Neuronal stem cell (in vitro differentiated cells): ENCODE results near the gene DPM1. TPM values are rescaled to one million over a fixed set of nuclear protein-coding genes. Genes with fewer than 3 reads are reported as not detected.

ENCODE experiments used
- DNase-seq: peaks from one replicate; pipeline ENCODE4 v3.0.0-alpha.2; 2013; ENCODE audit warnings: low spot score
- H2AFZ ChIP-seq: one replicate; pipeline ENCODE4 v1.6.1; 2013; ENCODE audit warnings: mild to moderate bottlenecking, low read length, inconsistent platforms
- H2AK5ac ChIP-seq: 2 replicates; pipeline ENCODE4 v1.6.1; 2013; ENCODE audit warnings: low read depth, mild to moderate bottlenecking, inconsistent platforms, low read length, moderate library complexity, mixed read lengths
- H2BK120ac ChIP-seq: 2 replicates; pipeline ENCODE4 v1.6.1; 2013; ENCODE audit warnings: low read depth, mild to moderate bottlenecking, inconsistent platforms, low read length, moderate library complexity, mixed read lengths
- H2BK12ac ChIP-seq: one replicate; pipeline ENCODE4 v1.6.1; 2013; ENCODE audit warnings: low read length, inconsistent platforms
- H2BK15ac ChIP-seq: 2 replicates; pipeline ENCODE4 v1.6.1; 2013; ENCODE audit warnings: mild to moderate bottlenecking, low read length, inconsistent platforms, mixed read lengths
- H2BK5ac ChIP-seq: one replicate; pipeline ENCODE4 v1.6.1; 2013; ENCODE audit warnings: inconsistent platforms, mild to moderate bottlenecking, low read length, moderate library complexity
- H3K14ac ChIP-seq: one replicate; pipeline ENCODE4 v1.6.1; 2013; ENCODE audit warnings: low read length, inconsistent platforms
- H3K18ac ChIP-seq: 2 replicates; pipeline ENCODE4 v1.6.1; 2013; ENCODE audit warnings: low read length, inconsistent platforms
- H3K23ac ChIP-seq: 2 replicates; pipeline ENCODE4 v1.6.1; 2013; ENCODE audit warnings: low read depth, mild to moderate bottlenecking, mixed read lengths, low read length, inconsistent platforms; ENCODE audit not compliant: poor library complexity
- H3K27ac ChIP-seq: replicated peaks from 3 replicates; pipeline ENCODE4 v1.5.1; 2013; ENCODE audit warnings: low read length, inconsistent platforms
- H3K27me3 ChIP-seq, 3 experiments: 2 replicates each; pipeline ENCODE4 v1.6.1; 2013; ENCODE audit warnings: low read length in 3 of 3, mild to moderate bottlenecking in 2 of 3, inconsistent platforms in 1 of 3, low read depth in 1 of 3, mixed read lengths in 1 of 3, moderate library complexity in 1 of 3; ENCODE audit not compliant: control insufficient read depth in 3 of 3, insufficient read depth in 3 of 3
- H3K36me3 ChIP-seq, 2 donors: replicated peaks in 1 of 2; 2 replicates each; pipeline ENCODE4 v1.6.1; 2013; ENCODE audit warnings: low read length in 2 of 2; ENCODE audit not compliant: control insufficient read depth in 2 of 2, insufficient read depth in 2 of 2
- H3K4ac ChIP-seq: 2 replicates; pipeline ENCODE4 v1.6.1; 2013; ENCODE audit warnings: inconsistent platforms, mild to moderate bottlenecking, low read length, moderate library complexity
- H3K4me1 ChIP-seq, 2 donors: 1 replicate in 1 of 2; 2 replicates in 1 of 2; pipeline ENCODE4 v1.6.1; 2013; ENCODE audit warnings: low read length in 2 of 2, low read depth in 1 of 2; ENCODE audit not compliant: control insufficient read depth in 2 of 2, insufficient read depth in 1 of 2
- H3K4me2 ChIP-seq: one replicate; pipeline ENCODE4 v1.6.1; 2013; ENCODE audit warnings: mild to moderate bottlenecking, low read length, inconsistent platforms; ENCODE audit not compliant: insufficient read depth, poor library complexity, severe bottlenecking
- H3K4me3 ChIP-seq, 2 donors: 2 replicates each; pipeline ENCODE4 v1.5.1; 2013; ENCODE audit warnings: low read length in 2 of 2, mild to moderate bottlenecking in 2 of 2, inconsistent platforms in 1 of 2, moderate library complexity in 1 of 2
- H3K79me1 ChIP-seq: one replicate; pipeline ENCODE4 v1.6.1; 2013; ENCODE audit warnings: low read depth, mild to moderate bottlenecking, inconsistent platforms, low read length, moderate library complexity
- H3K9ac ChIP-seq: one replicate; pipeline ENCODE4 v1.6.1; 2013; ENCODE audit warnings: mild to moderate bottlenecking, low read depth, low read length, inconsistent platforms; ENCODE audit not compliant: poor library complexity
- H3K9me3 ChIP-seq, 2 donors: replicated peaks in 1 of 2; 2 replicates each; pipeline versions ENCODE3 to v1.6.1; 2013; ENCODE audit warnings: low read length in 2 of 2, mild to moderate bottlenecking in 2 of 2, inconsistent platforms in 1 of 2, low read depth in 1 of 2, mixed read lengths in 1 of 2, moderate library complexity in 1 of 2; ENCODE audit not compliant: control insufficient read depth in 2 of 2, insufficient read depth in 1 of 2
- H4K8ac ChIP-seq: one replicate; pipeline ENCODE4 v1.6.1; 2013; ENCODE audit warnings: low read depth, mild to moderate bottlenecking, inconsistent platforms, low read length, moderate library complexity
- H4K91ac ChIP-seq: one replicate; pipeline ENCODE4 v1.6.1; 2013; ENCODE audit warnings: low read length, low read depth, mild to moderate bottlenecking, inconsistent platforms; ENCODE audit not compliant: poor library complexity
- WGBS, 2 donors: extraction: QIAGEN DNeasy Blood & Tissue Kit; methylation state at CpG; one replicate each; pipeline ENCODE4 v1.1.7; 2013; ENCODE audit warnings: missing lambda C conversion rate in 2 of 2, mixed read lengths in 1 of 2; ENCODE audit not compliant: insufficient read length in 2 of 2, insufficient replicate concordance in 1 of 2; ENCODE audit errors: extremely low coverage in 2 of 2; 5-methylcytosine and 5-hydroxymethylcytosine counted together
- polyA plus RNA-seq, 2 experiments: library from polyadenylated mRNA; stranded (reverse); fragments of 200-250 nt; gene quantifications; one replicate each; pipeline ENCODE4 v1.2.3, GENCODE V29; 2013

Gene DPM1
- polyA plus RNA-seq (2013, experiment 1 of 2) = 61.4 TPM
- 64.6 TPM for polyA plus RNA-seq (2013, experiment 2 of 2)

DNA sequence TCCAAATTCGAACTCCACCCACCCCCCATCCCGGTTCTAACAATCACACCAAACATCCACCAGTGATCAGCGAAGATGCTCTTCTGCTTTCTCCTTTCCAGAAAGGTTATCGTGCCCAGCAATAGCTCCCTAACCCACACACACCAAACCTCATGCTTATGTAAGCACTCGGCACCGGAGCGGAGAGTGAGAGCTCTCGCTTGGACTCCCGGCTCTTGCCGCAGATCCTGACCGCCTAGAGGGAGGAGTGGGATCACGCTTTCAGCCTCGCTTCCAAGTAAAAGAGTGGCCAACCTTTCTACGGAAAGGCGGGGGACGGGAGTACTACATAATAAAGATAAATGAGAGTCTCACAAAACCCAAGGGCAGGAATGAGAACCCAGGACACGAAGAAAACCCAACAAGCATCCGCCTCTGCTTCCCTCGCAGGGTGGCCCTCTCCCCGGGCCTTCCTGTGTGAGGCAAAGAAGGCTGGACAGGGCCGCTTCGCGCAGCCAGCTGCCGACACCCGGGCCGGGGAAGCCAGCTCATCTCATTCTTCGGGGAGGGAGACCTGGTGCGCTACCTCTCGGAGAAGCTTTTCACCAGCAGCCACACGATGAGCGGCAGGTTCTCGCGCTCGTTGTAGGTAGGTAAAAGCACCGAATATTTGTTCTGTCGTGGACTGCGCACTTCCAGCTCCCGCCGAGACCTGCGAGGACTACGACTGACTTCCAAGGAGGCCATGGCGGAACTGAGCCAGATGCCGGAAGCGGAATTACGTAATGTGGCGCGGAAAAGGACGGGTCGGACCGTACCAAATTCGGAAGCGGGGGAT lies at the start of gene DPM1:
Gene DPM1 (minus strand): TSS at position 735 of the 817 bp plus-strand sequence. CDS start 9 bp downstream, at position 726.
- Histone ChIP-seq H2BK5ac (peak within 1 kb of the TSS; percentile 87), H2AFZ (peak within 1 kb of the TSS; percentile 83), H3K79me1 (peaks cover 14% of the 10 kb centered on the region), H4K91ac (peak within 1 kb of the TSS; percentile 68), H2AK5ac (peak within 1 kb of the TSS; percentile 98), H2BK120ac (peak within 1 kb of the TSS; percentile 74), H3K18ac (peak within 1 kb of the TSS; percentile 38), H3K9ac (peak within 1 kb of the TSS; percentile 99), H3K36me3 (peaks cover 7 to 53% of the 10 kb centered on the region in 2 donors), H3K4me3 (peak within 1 kb of the TSS; percentile 90 to 98), H3K4ac (peak within 1 kb of the TSS; percentile 84), H3K9me3 (no peaks in the 10 kb centered on the region), H4K8ac (peak within 1 kb of the TSS; percentile 65), H3K27me3 (no peaks in the 10 kb centered on the region), H3K14ac (peak within 1 kb of the TSS; percentile 82), H3K23ac (peak within 1 kb of the TSS; percentile 56), H3K27ac (no peak within 1 kb of the TSS), H2BK12ac (no peak within 1 kb of the TSS), H3K4me1 (peaks cover 15 to 18% of the 10 kb centered on the region in 2 donors), H2BK15ac (peak within 1 kb of the TSS; percentile 89), H3K4me2 (peak within 1 kb of the TSS; percentile 96)
- no CpG with 5 or more reads among the region's 52 CpGs for WGBS, 2 donors
- DNase-seq = no peak

DNA sequence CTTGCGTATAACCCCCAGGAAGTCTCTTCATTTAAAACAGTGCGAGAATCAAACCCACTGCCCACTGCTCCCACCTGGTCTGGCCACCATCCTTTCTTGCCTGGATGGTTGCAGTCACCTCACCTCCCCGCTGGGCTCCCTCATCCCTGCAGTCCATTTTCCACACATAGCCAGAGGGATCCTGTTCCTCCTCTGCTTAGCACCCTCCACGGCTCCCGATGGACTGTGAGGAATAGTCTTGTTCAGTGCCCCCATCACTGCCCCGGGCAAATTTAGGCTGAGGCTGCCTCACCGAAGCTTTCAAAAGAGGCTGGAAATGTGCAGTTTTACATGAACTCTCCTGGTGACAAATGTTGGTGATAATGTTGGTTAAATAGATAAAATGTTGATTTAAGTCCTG lies 46.9 kb upstream of the DPM1 start:
- Histone ChIP-seq H3K27ac (no peak overlapping the region), H2AK5ac (no peak overlapping the region), H2BK5ac (no peak overlapping the region), H3K9ac (no peak overlapping the region), H3K4ac (no peak overlapping the region), H2BK15ac (peak overlapping the region; percentile 60), H3K14ac (no peak overlapping the region), H2AFZ (no peak overlapping the region), H3K4me3 (no peak overlapping the region), H3K18ac (no peak overlapping the region), H3K79me1 (peaks cover 3% of the 10 kb centered on the region), H3K9me3 (no peaks in the 10 kb centered on the region), H3K4me2 (no peak overlapping the region), H4K91ac (no peak overlapping the region), H3K23ac (no peak overlapping the region), H2BK12ac (no peak overlapping the region), H3K27me3 (no peaks in the 10 kb centered on the region), H3K36me3 (peaks cover 0 to 3% of the 10 kb centered on the region in 2 donors), H4K8ac (no peak overlapping the region), H3K4me1 (peaks cover 11 to 14% of the 10 kb centered on the region in 2 donors), H2BK120ac (no peak overlapping the region)
- no peak for DNase-seq
- WGBS, 2 donors = no CpG with 5 or more reads among the region's 7 CpGs

DNA sequence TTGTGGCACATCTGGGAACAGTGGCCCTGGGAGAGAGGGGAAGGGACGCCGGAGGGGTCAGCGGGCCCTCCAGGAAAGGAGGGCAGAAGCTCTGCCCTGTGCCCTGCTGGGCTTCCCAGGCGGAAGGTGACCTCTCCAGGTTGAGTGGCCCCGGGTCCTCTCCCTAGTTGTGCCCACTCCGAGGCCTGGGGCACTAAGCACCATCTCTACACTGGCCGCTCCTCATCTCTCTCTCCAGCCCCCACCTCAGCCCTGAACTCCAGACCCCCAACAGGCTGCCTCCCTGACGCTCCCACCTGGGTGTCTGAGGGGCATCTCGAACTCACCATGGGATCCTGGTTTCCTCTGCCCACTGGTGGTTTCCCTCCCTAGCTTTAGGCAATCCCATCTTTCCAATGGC lies 46.4 kb upstream of the DPM1 start:
- H3K27me3 ChIP-seq = no peaks in the 10 kb centered on the region
- H2BK120ac ChIP-seq = no peak overlapping the region
- WGBS, 2 donors = no CpG with 5 or more reads among the region's 9 CpGs
- H2AFZ ChIP-seq = no peak overlapping the region
- no peak overlapping the region for H2BK12ac ChIP-seq
- DNase-seq = no peak
- no peak overlapping the region for H4K91ac ChIP-seq
- H3K27ac ChIP-seq = no peak overlapping the region
- no peak overlapping the region for H3K4ac ChIP-seq
- H2AK5ac ChIP-seq = peak overlapping the region; percentile 92
- H2BK15ac ChIP-seq = peak overlapping the region; percentile 60
- H3K36me3 ChIP-seq = peaks cover 0 to 3% of the 10 kb centered on the region in 2 donors
- no peak overlapping the region for H3K4me3 ChIP-seq
- peak overlapping the region; percentile 91 for H2BK5ac ChIP-seq
- no peak overlapping the region for H3K14ac ChIP-seq
- H3K18ac ChIP-seq = no peak overlapping the region
- no peak overlapping the region for H4K8ac ChIP-seq
- no peak overlapping the region for H3K9ac ChIP-seq
- no peak overlapping the region for H3K23ac ChIP-seq
- H3K9me3 ChIP-seq = no peaks in the 10 kb centered on the region
- H3K79me1 ChIP-seq = peaks cover 3% of the 10 kb centered on the region
- peaks cover 11 to 14% of the 10 kb centered on the region in 2 donors for H3K4me1 ChIP-seq
- H3K4me2 ChIP-seq = no peak overlapping the region

DNA sequence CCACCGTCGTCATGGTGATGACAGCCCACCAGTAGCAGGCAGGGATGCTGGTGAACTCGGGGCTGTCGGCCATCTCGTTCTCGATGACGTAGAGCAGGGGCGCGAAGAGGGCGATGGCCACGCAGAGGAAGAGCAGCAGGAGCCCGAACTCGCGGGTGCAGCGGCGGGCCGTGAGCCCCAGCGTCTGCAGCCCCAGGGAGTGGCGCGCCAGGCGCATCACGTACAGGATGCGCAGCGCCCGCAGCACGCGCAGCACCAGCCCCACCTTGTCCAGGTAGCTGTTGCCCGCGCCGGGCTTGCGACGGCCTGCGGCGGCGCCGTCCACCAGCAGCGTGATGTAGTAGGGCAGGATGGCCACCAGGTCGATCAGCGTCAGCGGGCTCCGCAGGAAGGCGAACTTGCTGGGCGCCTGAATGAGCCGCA lies 46.0 kb upstream of the DPM1 start:
- H3K23ac ChIP-seq = no peak overlapping the region
- H2AFZ ChIP-seq = no peak overlapping the region
- peak overlapping the region; percentile 91 for H2BK5ac ChIP-seq
- no peak overlapping the region for H3K4me3 ChIP-seq
- H3K4ac ChIP-seq = no peak overlapping the region
- peak overlapping the region; percentile 35 for H2BK12ac ChIP-seq
- H3K9ac ChIP-seq = no peak overlapping the region
- H3K4me2 ChIP-seq = no peak overlapping the region
- peak overlapping the region; percentile 84 for H3K18ac ChIP-seq
- no peak overlapping the region for H2BK120ac ChIP-seq
- H4K8ac ChIP-seq = peak overlapping the region; percentile 3
- peak overlapping the region; percentile 43 for H3K14ac ChIP-seq
- no peaks in the 10 kb centered on the region for H3K9me3 ChIP-seq
- DNase-seq = no peak
- peak overlapping the region; percentile 60 for H2BK15ac ChIP-seq
- H3K79me1 ChIP-seq = peaks cover 3% of the 10 kb centered on the region
- H3K4me1 ChIP-seq = peaks cover 11 to 14% of the 10 kb centered on the region in 2 donors
- peak overlapping the region; percentile 68 for H4K91ac ChIP-seq
- WGBS, 2 donors = no CpG with 5 or more reads among the region's 44 CpGs
- peaks cover 0 to 3% of the 10 kb centered on the region in 2 donors for H3K36me3 ChIP-seq
- H3K27ac ChIP-seq = no peak overlapping the region
- H3K27me3 ChIP-seq = no peaks in the 10 kb centered on the region
- H2AK5ac ChIP-seq = peak overlapping the region; percentile 92
